ENCODE measurements around the gene ROCK1. TPM values are rescaled to one million over a fixed set of nuclear protein-coding genes. Genes with fewer than 3 reads are reported as not detected.
"Not testable (repeated sequence)": the region's sequence is repeated elsewhere in the genome, so short reads cannot be mapped to it uniquely, and the experiment has no call there.

ROCK1 gene
- total RNA-seq, 1 experiment from 2014 or later, result 50.3 TPM

DNA sequence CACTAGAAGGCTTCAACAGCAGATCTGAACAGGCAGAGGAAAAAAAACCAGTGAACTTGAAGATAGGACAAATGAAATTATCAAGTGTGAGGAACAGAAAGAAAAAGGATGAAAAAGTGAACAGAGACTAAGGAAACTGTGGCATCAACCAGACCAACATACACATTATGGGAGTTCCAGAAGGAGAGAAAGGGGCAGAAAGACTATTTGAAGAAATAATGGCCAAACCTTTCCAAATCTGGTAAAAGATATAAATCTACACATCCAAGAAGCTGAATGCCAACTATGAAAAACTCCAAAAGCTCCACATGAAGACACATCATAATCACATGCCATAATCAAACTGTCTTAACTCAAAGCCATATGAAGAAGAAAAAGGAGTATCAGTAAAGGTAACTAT is 79.8 kb downstream of the ROCK1 start:
- ChIA-PET POLR2A (no interaction called here), CTCF (interaction anchor here (0.6 kb wide), 1 partner anchor 42 kb away, joined by 3 read pairs; no protein-coding TSS in a partner anchor)
- H3K4me3 Mint-ChIP-seq (ENCODE audit: unreplicated experiment), result no peak overlapping the region
- no peak overlapping the region for H3K27ac Mint-ChIP-seq (ENCODE audit: unreplicated experiment)
- H3K9me3 Mint-ChIP-seq (ENCODE audit: unreplicated experiment), result peaks cover 14% of the 10 kb centered on the region
- Histone ChIP-seq H3K9me3 (peaks cover 7% of the 10 kb centered on the region; the same call in 1 of the 2 replicates), H3K36me3 (ENCODE audit: control insufficient read depth, insufficient read depth, low read length) (no peaks in the 10 kb centered on the region), H3K27me3 (replicated peaks; ENCODE audit: control insufficient read depth, insufficient read depth, low read length) (no peaks in the 10 kb centered on the region), H3K4me1 (no peaks in the 10 kb centered on the region), H3K4me3 (ENCODE audit: low read depth, low read length) (no peak overlapping the region)
- no peaks in the 10 kb centered on the region for H3K27me3 Mint-ChIP-seq (ENCODE audit: insufficient read depth, unreplicated experiment)
- peaks cover 18% of the 10 kb centered on the region for H3K36me3 Mint-ChIP-seq (ENCODE audit: insufficient read depth, unreplicated experiment)
- H3K4me1 Mint-ChIP-seq (ENCODE audit: low read depth, unreplicated experiment), result no peaks in the 10 kb centered on the region
- no peak for DNase-seq
- TF ChIP-seq CTCF (IDR thresholded peaks at IDR 0.05; ENCODE audit: insufficient read depth in 1 of 2, low read depth in 1 of 2, low read length in 1 of 2, severe bottlenecking in 1 of 2, unreplicated experiment in 1 of 2), result no peak
- no TSS peak for BruUV-seq (replicated peaks)
- intact Hi-C loops (cut with micrococcal nuclease; ENCODE audit: unreplicated experiment), result loop anchor here (2.0 kb wide), 1 partner anchor 21 kb away; no protein-coding TSS in a partner anchor

DNA sequence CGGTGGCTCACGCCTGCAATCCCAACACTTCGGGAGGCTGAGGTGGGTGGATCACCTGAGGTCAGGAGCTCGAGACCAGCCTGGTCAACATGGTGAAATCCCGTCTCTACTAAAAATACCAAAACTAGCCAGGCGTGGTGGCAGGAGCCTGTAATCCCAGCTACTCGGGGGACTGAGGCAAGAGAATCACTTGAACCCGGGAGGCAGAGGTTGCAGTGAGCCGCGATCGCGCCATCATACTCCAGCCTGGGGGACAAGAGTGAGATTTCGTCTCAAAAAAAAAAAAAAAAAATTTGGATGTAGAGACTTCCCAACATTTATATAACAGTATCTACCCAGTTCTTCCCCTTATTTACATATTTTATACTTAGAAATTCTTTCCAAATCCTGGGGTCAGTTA is 93.4 kb downstream of the ROCK1 start:
- POLR2A ChIA-PET; DNase-seq; H3K9me3 Mint-ChIP-seq (ENCODE audit: unreplicated experiment); BruUV-seq (replicated peaks); H3K9me3 ChIP-seq; CTCF ChIA-PET; H3K27me3 Mint-ChIP-seq (ENCODE audit: insufficient read depth, unreplicated experiment); H3K36me3 ChIP-seq (ENCODE audit: control insufficient read depth, insufficient read depth, low read length); H3K27ac Mint-ChIP-seq (ENCODE audit: unreplicated experiment); intact Hi-C loops (cut with micrococcal nuclease; ENCODE audit: unreplicated experiment); H3K4me3 Mint-ChIP-seq (ENCODE audit: unreplicated experiment); H3K4me3 ChIP-seq (ENCODE audit: low read depth, low read length); H3K27me3 ChIP-seq (replicated peaks; ENCODE audit: control insufficient read depth, insufficient read depth, low read length): not testable (repeated sequence)
- peaks cover 12% of the 10 kb centered on the region; the same call in 1 of the 2 replicates for H3K4me1 ChIP-seq
- peaks cover 14% of the 10 kb centered on the region for H3K4me1 Mint-ChIP-seq (ENCODE audit: low read depth, unreplicated experiment)
- H3K36me3 Mint-ChIP-seq (ENCODE audit: insufficient read depth, unreplicated experiment), result peaks cover 51% of the 10 kb centered on the region

- intact Hi-C loops (cut with micrococcal nuclease; ENCODE audit: unreplicated experiment), result loop anchor here (5.0 kb wide), 2 partner anchors 40 to 100 kb away; partner anchors contain the start of gene ROCK1
- peaks cover 3% of the 10 kb centered on the region; the same call in 1 of the 2 replicates for H3K9me3 ChIP-seq
- no peak overlapping the region for H3K27ac Mint-ChIP-seq (ENCODE audit: unreplicated experiment)
- peaks cover 18% of the 10 kb centered on the region for H3K4me1 Mint-ChIP-seq (ENCODE audit: low read depth, unreplicated experiment)
- peaks cover 19% of the 10 kb centered on the region for H3K4me1 ChIP-seq
- H3K27me3 ChIP-seq (replicated peaks; ENCODE audit: control insufficient read depth, insufficient read depth, low read length), result no peaks in the 10 kb centered on the region
- no peak for DNase-seq
- H3K9me3 Mint-ChIP-seq (ENCODE audit: unreplicated experiment), result peaks cover 19% of the 10 kb centered on the region
- no TSS peak for BruUV-seq (replicated peaks)
- ChIA-PET CTCF (no interaction called here), POLR2A (no interaction called here)
- no peaks in the 10 kb centered on the region for H3K27me3 Mint-ChIP-seq (ENCODE audit: insufficient read depth, unreplicated experiment)
- H3K36me3 ChIP-seq (ENCODE audit: control insufficient read depth, insufficient read depth, low read length), result peaks cover 7% of the 10 kb centered on the region
- TF ChIP-seq CTCF (IDR thresholded peaks at IDR 0.05; ENCODE audit: insufficient read depth in 1 of 2, low read depth in 1 of 2, low read length in 1 of 2, severe bottlenecking in 1 of 2, unreplicated experiment in 1 of 2), result no peak
- H3K4me3 ChIP-seq (ENCODE audit: low read depth, low read length), result no peak overlapping the region
- H3K4me3 Mint-ChIP-seq (ENCODE audit: unreplicated experiment), result no peak overlapping the region
- peaks cover 66% of the 10 kb centered on the region for H3K36me3 Mint-ChIP-seq (ENCODE audit: insufficient read depth, unreplicated experiment)
Measured at GRCh38 chr18:21012308-21012707, 99.3 kb downstream of the ROCK1 start.

GRCh38 chr18:21004726-21005125 is 106.9 kb downstream of the ROCK1 start:
- H3K27me3 Mint-ChIP-seq (ENCODE audit: insufficient read depth, unreplicated experiment), result no peaks in the 10 kb centered on the region
- TF ChIP-seq CTCF (IDR thresholded peaks at IDR 0.05; ENCODE audit: insufficient read depth in 1 of 2, low read depth in 1 of 2, low read length in 1 of 2, severe bottlenecking in 1 of 2, unreplicated experiment in 1 of 2), result no peak
- Histone ChIP-seq H3K4me3 (ENCODE audit: low read depth, low read length) (no peak overlapping the region), H3K27me3 (replicated peaks; ENCODE audit: control insufficient read depth, insufficient read depth, low read length) (no peaks in the 10 kb centered on the region), H3K36me3 (ENCODE audit: control insufficient read depth, insufficient read depth, low read length) (no peaks in the 10 kb centered on the region), H3K9me3 (no peaks in the 10 kb centered on the region), H3K4me1 (peaks cover 13% of the 10 kb centered on the region)
- intact Hi-C loops (cut with micrococcal nuclease; ENCODE audit: unreplicated experiment), result no loop called here
- POLR2A ChIA-PET, result no interaction called here
- peaks cover under 1% of the 10 kb centered on the region for H3K4me1 Mint-ChIP-seq (ENCODE audit: low read depth, unreplicated experiment)
- CTCF ChIA-PET, result no interaction called here
- no TSS peak for BruUV-seq (replicated peaks)
- H3K4me3 Mint-ChIP-seq (ENCODE audit: unreplicated experiment), result no peak overlapping the region
- H3K9me3 Mint-ChIP-seq (ENCODE audit: unreplicated experiment), result peaks cover 1% of the 10 kb centered on the region
- DNase-seq, result no peak
- H3K27ac Mint-ChIP-seq (ENCODE audit: unreplicated experiment), result no peak overlapping the region
- peaks cover 44% of the 10 kb centered on the region for H3K36me3 Mint-ChIP-seq (ENCODE audit: insufficient read depth, unreplicated experiment)
